Activated CD8-positive, alpha-beta memory T cell treated with anti-CD3 and anti-CD28 coated beads for 36 hours (primary cell): ENCODE measurements around the gene CCDC201. TPM values are rescaled to one million over a fixed set of nuclear protein-coding genes. Genes with fewer than 3 reads are reported as not detected.

Experiments
- CTCF ChIA-PET: fragments of 350-600 bp; sonication (Branson Sonifier 250); formaldehyde crosslinking; loops from one replicate; lab custom pipeline; 2021; ENCODE audit warnings: antibody characterized with exemption; lab: Charles Lee
- POLR2A ChIA-PET: fragments of 350-600 bp; sonication (Branson Sonifier 250); formaldehyde crosslinking; loops from one replicate; lab custom pipeline; 2021; ENCODE audit warnings: antibody characterized with exemption; lab: Charles Lee
- total RNA-seq, 2 experiments: library from RNA; stranded (reverse); gene quantifications; one replicate each; pipeline ENCODE4 v1.2.3, GENCODE V29; 2021

CCDC201 gene
- total RNA-seq, 2 experiments from 2014 or later: not detected

- CTCF ChIA-PET: no interaction called here
- POLR2A ChIA-PET: no interaction called here
These were observed 21.8 kb upstream of the CCDC201 start for GRCh38 chr7:45894665-45895062.

GRCh38 chr7:45893996-45894664 is 21.2 kb upstream of the CCDC201 start:
- ChIA-PET CTCF (no interaction called here), POLR2A (no interaction called here)

GRCh38 chr7:45893374-45893995 is 20.6 kb upstream of the CCDC201 start:
- ChIA-PET CTCF (no interaction called here), POLR2A (no interaction called here)

- ChIA-PET CTCF (no interaction called here), POLR2A (no interaction called here)
These were observed 19.6 kb upstream of the CCDC201 start for GRCh38 chr7:45892407-45893035.

- POLR2A ChIA-PET: no interaction called here
- CTCF ChIA-PET: no interaction called here
These were observed 18.9 kb upstream of the CCDC201 start for GRCh38 chr7:45891462-45892402.

GRCh38 chr7:45890902-45891461 is 18.1 kb upstream of the CCDC201 start:
- CTCF ChIA-PET: interaction anchor here (1.0 kb wide), 1 partner anchor 26 kb away, joined by 3 read pairs; no protein-coding TSS in a partner anchor
- POLR2A ChIA-PET: no interaction called here

- POLR2A ChIA-PET: no interaction called here
- CTCF ChIA-PET: interaction anchor here (1.0 kb wide), 1 partner anchor 27 kb away, joined by 3 read pairs; no protein-coding TSS in a partner anchor
These were observed 17.4 kb upstream of the CCDC201 start for GRCh38 chr7:45890125-45890901.

GRCh38 chr7:45889367-45890067 is 16.6 kb upstream of the CCDC201 start:
- ChIA-PET POLR2A (no interaction called here), CTCF (interaction anchor here (1.0 kb wide), 1 partner anchor 28 kb away, joined by 3 read pairs; no protein-coding TSS in a partner anchor)

- POLR2A ChIA-PET: no interaction called here
- CTCF ChIA-PET: no interaction called here
These were observed 16.1 kb upstream of the CCDC201 start for GRCh38 chr7:45888993-45889366.

GRCh38 chr7:45888185-45888992 is 15.5 kb upstream of the CCDC201 start, which contains the start of gene IGFBP1:
Gene IGFBP1 (plus strand): TSS chr7:45888488. CDS start chr7:45888653, 165 bp downstream.
- POLR2A ChIA-PET: no interaction called here
- CTCF ChIA-PET: no interaction called here

GRCh38 chr7:45886931-45887667 is 14.2 kb upstream of the CCDC201 start:
- CTCF ChIA-PET: no interaction called here
- POLR2A ChIA-PET: no interaction called here

- CTCF ChIA-PET: no interaction called here
- POLR2A ChIA-PET: no interaction called here
These were observed 12.5 kb upstream of the CCDC201 start for GRCh38 chr7:45885264-45885882.

- ChIA-PET CTCF (no interaction called here), POLR2A (no interaction called here)
These were observed 11.3 kb upstream of the CCDC201 start for GRCh38 chr7:45884136-45884535.

GRCh38 chr7:45882465-45882810 is 9.6 kb upstream of the CCDC201 start:
- CTCF ChIA-PET: no interaction called here
- POLR2A ChIA-PET: no interaction called here

GRCh38 chr7:45881759-45882464 is 9.0 kb upstream of the CCDC201 start:
- ChIA-PET CTCF (no interaction called here), POLR2A (no interaction called here)
